Epithelial cell of esophagus (primary cell): ENCODE data around the gene ATAD1.

Experiments
- DNase-seq: peaks from one replicate; pipeline ENCODE4 v3.0.0; 2010; ENCODE audit warnings: low read depth
- H3K4me3 ChIP-seq: 2 replicates; pipeline ENCODE4 v1.5.1; 2011; ENCODE audit warnings: mild to moderate bottlenecking, low read length, control low read depth
- TF ChIP-seq, protein P1 (sequence below): IDR thresholded peaks from 2 replicates; pipeline ENCODE4 v1.5.1; 2011; ENCODE audit warnings: low read depth, mild to moderate bottlenecking, low read length, control low read depth, inconsistent platforms; ENCODE audit not compliant: insufficient read depth; ENCODE audit errors: missing control alignments

Gene ATAD1

DNA sequence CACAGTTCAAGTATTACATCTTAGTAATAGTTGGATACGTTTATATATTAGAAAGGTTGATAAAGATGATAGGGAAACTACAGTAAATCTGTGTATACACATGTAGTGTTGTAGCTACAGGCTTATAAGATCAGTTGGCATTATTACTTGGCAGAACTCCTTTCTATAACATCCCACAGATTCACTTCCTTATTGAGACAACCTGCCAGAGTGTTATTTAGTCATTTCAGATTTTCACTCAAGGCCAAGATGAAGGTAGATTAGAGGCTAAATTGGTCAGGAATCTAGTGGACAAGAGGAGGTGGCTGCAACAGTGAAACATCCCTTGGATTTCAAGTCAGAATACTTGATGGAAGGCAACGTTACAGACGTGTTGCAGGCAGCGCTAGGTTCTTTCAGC, 95.3 kb downstream of the ATAD1 start:
- no peak for DNase-seq
- TF ChIP-seq, protein P1, sequence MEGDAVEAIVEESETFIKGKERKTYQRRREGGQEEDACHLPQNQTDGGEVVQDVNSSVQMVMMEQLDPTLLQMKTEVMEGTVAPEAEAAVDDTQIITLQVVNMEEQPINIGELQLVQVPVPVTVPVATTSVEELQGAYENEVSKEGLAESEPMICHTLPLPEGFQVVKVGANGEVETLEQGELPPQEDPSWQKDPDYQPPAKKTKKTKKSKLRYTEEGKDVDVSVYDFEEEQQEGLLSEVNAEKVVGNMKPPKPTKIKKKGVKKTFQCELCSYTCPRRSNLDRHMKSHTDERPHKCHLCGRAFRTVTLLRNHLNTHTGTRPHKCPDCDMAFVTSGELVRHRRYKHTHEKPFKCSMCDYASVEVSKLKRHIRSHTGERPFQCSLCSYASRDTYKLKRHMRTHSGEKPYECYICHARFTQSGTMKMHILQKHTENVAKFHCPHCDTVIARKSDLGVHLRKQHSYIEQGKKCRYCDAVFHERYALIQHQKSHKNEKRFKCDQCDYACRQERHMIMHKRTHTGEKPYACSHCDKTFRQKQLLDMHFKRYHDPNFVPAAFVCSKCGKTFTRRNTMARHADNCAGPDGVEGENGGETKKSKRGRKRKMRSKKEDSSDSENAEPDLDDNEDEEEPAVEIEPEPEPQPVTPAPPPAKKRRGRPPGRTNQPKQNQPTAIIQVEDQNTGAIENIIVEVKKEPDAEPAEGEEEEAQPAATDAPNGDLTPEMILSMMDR = no peak

DNA sequence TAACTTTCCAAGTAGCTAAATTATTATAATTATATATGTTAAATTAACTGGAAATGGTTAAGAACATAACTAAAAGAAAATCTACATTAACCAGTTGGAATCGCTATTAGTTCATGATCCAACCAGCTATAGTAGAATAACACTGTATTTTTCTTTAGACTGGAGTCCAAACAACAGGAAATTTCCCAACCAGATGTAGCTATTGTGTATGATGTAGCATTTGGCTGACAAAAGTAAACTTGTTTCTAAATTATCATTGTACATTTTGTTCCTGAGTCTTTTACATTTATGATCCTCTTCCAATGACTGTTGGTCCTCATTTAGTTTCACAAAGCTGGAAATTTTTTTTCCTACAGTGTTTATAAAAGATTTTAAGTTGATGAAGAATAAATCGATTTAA, 96.2 kb downstream of the ATAD1 start:
- no peak overlapping the region for H3K4me3 ChIP-seq
- TF ChIP-seq, protein P1 = no peak
- DNase-seq = no peak

More for the DNA sequence above, 95.3 kb downstream of the ATAD1 start:
- no peak overlapping the region for H3K4me3 ChIP-seq

DNA sequence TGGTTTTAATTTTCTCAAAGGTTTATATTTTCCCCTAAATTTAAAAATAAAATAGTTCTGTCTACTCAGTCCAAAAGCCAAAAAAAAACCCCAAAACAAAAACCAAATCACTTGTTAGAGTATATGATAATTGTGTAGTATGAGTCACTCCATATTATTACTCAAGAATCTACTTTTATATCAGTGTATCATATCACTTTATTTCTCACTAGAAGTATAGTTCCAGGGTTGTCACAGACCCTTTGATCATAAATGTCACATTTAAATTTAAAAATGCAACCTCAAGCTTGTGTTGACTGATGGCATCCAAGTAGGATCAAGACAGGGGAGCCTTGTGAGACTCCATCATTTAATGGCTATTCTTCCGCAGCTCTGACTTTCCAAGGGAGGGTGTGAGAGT, 97.4 kb downstream of the ATAD1 start:
- H3K4me3 ChIP-seq = no peak overlapping the region
- TF ChIP-seq, protein P1 = no peak
- DNase-seq = no peak

DNA sequence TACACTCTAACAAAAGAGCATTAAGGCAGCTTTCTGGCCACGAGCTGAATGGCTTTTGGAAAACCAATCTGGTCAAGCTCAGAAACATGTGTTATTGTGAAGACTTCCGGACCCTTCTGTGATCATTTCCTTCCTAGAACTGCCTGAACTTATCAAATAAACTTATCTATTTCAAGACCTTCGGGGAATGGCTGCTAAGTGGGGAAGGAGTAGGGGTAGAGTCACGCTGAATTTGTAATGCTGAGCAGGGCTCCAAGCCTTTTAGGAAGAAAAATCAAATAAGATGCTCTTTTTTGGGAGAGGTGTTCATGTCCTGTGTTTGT, 101.7 kb downstream of the ATAD1 start:
- TF ChIP-seq, protein P1 = no peak
- no peak overlapping the region for H3K4me3 ChIP-seq
- DNase-seq = no peak

DNA sequence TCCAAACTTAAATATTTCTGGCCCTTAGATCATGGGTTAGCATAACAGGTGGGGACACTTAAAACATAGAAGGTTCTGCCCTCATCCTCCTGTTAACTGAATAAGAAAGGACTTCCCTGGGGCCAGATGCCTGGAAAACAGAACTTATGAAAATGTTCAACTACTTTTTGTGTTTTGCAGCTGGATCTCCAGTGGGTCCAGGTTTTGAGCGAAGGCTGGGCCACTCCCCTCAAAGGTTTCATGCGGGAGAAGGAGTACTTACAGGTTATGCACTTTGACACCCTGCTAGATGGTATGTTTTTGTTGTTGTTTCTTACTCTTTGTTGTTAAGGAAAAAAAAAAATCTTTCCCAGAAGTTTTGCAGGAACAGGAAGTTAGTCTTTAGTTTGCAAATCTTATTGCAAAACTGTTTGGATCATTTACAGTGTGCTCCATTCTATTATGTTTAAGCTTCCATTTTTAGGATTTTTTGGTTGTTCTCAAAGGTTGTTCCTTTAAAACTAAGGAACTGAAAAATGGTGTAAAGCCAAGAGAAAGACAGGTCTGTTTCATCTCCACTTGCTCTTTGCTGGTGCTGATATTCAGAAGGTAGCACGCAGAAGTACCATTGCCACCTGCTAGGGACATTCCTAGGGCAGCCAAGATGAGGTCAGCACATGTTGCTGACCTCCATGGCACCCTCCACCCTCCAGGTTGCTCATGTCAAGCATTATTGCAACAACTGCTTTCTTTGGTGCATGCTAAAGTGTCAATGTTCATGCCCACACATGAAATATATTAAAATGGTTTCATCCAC, 102.3 kb downstream of the ATAD1 start:
- TF ChIP-seq, protein P1 = no peak
- no peak for DNase-seq
- H3K4me3 ChIP-seq = no peak overlapping the region

DNA sequence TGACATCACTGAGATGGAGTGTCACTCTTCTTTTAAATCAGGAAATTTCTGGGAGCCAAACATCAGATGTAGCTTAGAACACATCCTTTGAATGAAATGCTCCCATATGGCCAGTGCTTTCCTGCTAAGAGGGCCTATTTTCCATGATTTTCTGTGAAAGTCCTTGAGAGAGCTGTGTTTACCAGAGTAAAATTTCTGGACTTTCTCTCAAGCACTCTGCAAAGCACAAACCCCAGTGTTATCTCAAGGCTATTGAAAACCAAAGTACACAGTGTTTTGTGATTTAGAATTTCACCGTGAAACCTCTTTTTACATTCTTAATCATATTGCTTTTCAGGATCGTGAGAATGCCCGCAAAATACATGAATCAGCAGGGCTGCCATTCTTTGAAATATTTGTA, 104.3 kb downstream of the ATAD1 start:
- H3K4me3 ChIP-seq = no peak overlapping the region
- TF ChIP-seq, protein P1 = no peak
- no peak for DNase-seq

DNA sequence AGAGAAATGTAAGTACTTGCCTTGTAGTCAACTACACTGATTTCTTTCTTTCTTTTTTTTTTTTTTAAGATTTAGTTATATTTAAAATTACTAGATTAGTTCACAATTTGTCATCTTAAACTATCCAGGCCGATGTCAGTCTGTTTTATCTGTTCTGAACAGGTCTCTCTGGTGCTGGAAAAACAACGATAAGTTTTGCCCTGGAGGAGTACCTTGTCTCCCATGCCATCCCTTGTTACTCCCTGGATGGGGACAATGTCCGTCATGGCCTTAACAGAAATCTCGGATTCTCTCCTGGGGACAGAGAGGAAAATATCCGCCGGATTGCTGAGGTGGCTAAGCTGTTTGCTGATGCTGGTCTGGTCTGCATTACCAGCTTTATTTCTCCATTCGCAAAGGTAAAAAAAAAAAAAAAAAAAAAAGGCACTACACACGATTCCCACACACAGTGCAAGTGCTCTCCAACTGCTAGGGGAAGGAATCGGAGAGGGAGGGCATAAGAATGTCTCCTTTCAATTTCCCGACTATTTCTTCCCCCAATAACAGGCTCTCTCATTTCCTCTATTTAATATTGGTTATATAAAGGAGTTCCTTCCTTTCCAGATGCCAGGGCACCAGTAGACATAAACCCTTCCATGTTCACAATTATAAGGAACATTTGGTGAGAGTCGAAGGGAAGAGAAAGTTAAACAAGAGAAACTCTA, 105.0 kb downstream of the ATAD1 start:
- TF ChIP-seq, protein P1 = no peak
- DNase-seq = no peak
- no peak overlapping the region for H3K4me3 ChIP-seq
